22Rv1 (cell line): ENCODE measurements around the gene FYB1.

Experiments
- H3K27ac ChIP-seq: fragments of 450-650 bp; 2 replicates; pipeline ENCODE4 v1.5.1; 2017
- CTCF ChIP-seq: fragments of 450-650 bp; IDR thresholded peaks from 2 replicates; pipeline ENCODE4 v1.5.1; 2017; ENCODE audit warnings: mild to moderate bottlenecking
- ZFX ChIP-seq: fragments of 450-650 bp; IDR thresholded peaks from 2 replicates; pipeline ENCODE4 v1.6.1; 2017; ENCODE audit warnings: antibody characterized with exemption, borderline replicate concordance

FYB1 gene

GRCh38 chr5:39219437-39219836, at the start of gene FYB1:
Gene FYB1, minus strand, starts transcription at chr5:39219563. Its CDS starts 16,603 bp downstream, at chr5:39202960.
- H3K27ac ChIP-seq, result no peak within 1 kb of the TSS
- TF ChIP-seq CTCF (no peak), ZFX (no peak)

- H3K27ac ChIP-seq, result no peak overlapping the region
- no peak for TF ChIP-seq CTCF
Measured at GRCh38 chr5:39267186-39267585, 47.8 kb upstream of the FYB1 start.

GRCh38 chr5:39266442-39266841, 47.1 kb upstream of the FYB1 start:
- TF ChIP-seq ZFX (no peak), CTCF (no peak)
- H3K27ac ChIP-seq, result no peak overlapping the region

GRCh38 chr5:39264528-39264927, 45.2 kb upstream of the FYB1 start:
- TF ChIP-seq ZFX, result no peak
- TF ChIP-seq CTCF, result no peak
- no peak overlapping the region for H3K27ac ChIP-seq

- H3K27ac ChIP-seq, result no peak overlapping the region
- TF ChIP-seq CTCF, result no peak
- TF ChIP-seq ZFX, result no peak
Measured at GRCh38 chr5:39262981-39263380, 43.6 kb upstream of the FYB1 start.

- no peak overlapping the region for H3K27ac ChIP-seq
- TF ChIP-seq ZFX (no peak), CTCF (no peak)
Measured at GRCh38 chr5:39260095-39260494, 40.7 kb upstream of the FYB1 start.

GRCh38 chr5:39257554-39257953, 38.2 kb upstream of the FYB1 start:
- no peak for TF ChIP-seq CTCF
- no peak for TF ChIP-seq ZFX

More at GRCh38 chr5:39257554-39257953, 38.2 kb upstream of the FYB1 start:
- no peak overlapping the region for H3K27ac ChIP-seq
